Activated CD4-positive, alpha-beta T cell treated with anti-CD3 and anti-CD28 coated beads, Interleukin-2, amount 50 U/mL, for 4 hours (primary cell): ENCODE data around the gene SIL1.

Experiments used
- DNase-seq, 2 experiments: peaks; one replicate each; pipeline ENCODE4 v3.0.0-alpha.2; 2020

SIL1 gene

DNA sequence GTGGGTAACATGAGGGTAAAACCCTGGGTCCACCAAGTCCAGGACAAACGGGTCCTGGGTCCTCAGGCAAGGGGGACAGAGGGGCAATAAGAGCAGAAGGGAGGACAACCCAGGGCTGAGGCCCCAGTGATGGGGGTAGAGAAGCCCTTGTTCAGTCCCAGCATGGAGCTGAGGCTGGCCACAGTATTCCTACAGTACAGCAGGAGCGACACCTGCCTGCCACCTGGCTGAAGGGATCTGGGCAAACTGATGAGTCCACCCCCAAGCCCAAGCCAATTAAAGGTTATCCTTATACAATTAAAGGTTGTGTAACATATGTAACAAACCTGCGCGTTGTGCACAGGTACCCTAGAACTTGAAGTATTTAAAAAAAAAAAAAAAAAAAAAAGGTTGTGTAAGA is 225.3 kb downstream of the SIL1 start:
- no peak for DNase-seq

DNA sequence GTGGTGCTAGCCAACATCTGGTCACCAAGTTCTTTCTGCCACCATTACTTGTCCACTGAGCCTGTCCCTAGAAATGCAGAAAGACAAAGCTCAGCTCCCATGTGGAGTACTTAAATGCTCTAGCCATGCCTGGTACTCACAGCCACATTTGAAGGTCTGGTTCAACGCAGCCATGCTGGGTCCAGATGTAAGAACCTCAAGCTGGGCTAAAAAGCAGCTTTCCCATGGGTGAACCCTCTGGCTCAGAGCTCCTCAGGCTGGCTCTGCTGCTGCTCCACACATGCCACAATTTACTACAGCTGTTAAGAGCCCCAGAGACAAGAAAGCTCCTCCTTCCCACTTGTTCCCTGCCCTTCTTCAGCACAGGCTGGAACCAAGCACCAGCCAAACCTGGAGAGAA is 225.9 kb downstream of the SIL1 start:
- no peak for DNase-seq

DNA sequence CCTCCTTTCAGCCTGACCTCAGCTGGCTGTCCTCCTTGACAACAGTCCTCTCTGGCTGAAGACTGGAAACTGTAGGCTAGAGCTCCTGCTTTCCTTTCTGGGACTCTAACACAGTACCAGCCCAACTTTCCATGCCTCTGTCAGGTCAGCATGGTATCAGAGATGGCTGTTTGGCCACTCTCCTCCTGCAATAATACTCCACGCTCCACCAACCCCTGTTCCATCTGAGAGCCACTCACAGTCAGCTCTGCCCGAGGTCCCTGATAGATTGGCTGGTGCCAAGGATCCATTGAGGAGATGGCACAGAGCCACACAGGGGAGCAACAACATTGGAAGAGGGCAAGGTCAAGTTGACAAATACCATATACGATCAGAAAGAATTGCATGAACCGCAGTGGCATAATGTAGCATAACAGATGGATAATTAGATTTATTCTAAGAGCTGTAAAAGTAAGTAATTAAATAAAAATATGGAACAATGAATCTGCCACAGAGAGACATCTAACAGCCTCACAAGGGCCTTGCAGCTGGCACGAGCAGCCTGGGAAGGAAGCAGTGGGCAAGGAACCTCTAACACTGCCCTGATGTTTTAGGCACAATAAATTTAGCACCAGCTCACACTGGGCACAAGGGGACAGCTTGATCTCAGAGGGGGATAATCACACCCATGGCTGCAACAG is 228.7 kb downstream of the SIL1 start:
- DNase-seq: no peak

DNA sequence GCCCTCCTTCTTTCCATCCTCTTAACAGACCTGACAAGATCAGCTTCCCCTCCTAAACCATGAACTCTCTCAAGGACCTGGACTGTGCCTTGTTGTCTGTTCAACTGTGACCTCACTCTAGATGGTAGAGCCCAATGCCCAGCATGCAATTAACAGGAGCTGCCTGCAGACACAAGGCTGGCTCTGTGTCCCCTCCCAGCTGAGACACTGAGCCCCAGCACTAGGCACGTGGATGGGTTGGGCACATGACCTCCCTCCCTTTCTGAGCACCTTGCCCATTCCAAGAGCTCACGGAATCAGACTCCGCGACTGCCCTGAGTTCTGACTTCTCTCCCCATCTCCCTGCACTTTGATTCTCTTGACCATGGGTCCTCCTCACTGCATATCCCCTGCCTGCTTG is 229.6 kb downstream of the SIL1 start:
- no peak for DNase-seq

DNA sequence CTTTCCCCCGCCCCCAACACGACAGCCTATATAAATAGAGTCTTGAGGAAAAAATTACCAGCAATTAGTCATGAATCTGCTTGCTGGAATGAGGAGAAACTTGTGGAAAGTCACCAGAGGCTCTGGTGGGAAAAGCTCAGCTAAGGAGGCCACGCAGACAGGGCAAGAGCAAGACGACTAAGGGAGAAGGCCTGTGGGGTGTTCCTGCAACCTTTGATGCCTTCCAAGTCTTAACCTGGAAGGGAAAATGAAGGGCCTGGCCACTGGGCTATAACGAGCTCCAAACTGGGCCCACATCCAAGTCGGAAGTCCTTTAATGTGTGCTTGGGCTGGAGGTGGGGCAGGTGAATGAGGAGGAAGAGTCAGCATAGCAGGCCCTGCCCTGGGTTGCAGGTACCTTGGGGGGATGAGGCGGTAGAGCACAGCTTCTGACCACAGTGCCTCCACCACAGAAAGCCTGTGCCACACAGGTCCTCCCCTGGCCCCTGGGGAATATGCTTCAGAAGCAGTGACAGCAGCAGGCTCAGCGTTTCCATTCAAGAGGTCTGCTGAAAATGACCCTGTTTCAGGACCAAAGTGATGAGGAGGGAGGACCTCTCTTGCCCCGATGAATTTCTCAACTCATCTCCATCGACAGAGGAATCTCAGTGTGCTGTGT is 230.2 kb downstream of the SIL1 start:
- no peak for DNase-seq

- no peak for DNase-seq
These were observed 231.8 kb downstream of the SIL1 start for GRCh38 chr5:138966236-138966985.

DNA sequence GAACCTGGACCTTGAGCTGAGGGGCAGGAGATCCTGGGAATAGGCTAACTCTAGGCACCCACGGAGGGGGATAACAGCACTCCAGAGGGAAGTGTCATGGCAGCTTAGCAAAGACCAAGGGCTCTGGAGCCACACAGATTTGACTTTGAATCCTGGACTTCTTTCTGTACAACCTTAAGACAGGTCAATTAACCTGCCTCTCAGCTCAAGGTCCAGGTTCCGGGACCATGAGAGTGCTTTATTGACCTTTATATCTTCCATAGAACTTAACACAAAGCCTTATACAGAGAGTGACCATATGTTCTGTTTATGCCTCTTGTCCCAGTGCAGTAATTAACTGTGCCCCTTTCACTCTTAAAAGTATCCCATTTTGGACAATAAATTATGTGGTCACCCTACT is 232.5 kb downstream of the SIL1 start:
- DNase-seq: no peak

- DNase-seq: no peak
These were observed 233.4 kb downstream of the SIL1 start for GRCh38 chr5:138964647-138965201.

DNA sequence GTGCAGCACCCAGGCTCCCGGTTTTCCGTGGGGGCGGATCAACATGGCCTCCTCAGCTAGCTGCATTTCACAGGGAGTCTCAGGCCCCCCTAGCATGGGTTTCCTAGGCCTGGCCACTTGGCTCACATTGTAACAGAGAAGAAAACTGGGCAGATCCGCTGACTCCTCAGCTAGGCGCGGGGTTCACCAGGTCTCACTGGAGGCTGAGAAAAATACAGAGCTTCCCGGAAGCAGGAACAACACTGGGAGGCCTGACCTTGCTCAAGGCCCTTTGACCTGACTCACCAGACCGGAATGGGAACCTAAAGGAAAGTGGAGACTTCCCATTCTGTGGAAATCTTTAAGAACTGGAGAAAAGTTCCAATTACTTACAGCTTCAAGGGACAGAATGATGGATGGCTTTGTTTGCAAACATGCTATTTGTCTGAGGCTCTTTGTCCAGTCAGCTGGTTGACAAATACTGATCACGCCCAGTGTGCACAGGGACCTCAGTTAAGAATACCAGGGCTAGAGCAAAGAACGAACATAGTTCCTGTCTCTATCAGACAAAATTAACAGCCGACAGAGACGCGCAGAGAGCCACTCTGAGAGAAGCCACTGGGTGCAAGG is 234.3 kb downstream of the SIL1 start:
- no peak for DNase-seq

GRCh38 chr5:138962614-138963370 is 235.4 kb downstream of the SIL1 start:
- DNase-seq: no peak

DNA sequence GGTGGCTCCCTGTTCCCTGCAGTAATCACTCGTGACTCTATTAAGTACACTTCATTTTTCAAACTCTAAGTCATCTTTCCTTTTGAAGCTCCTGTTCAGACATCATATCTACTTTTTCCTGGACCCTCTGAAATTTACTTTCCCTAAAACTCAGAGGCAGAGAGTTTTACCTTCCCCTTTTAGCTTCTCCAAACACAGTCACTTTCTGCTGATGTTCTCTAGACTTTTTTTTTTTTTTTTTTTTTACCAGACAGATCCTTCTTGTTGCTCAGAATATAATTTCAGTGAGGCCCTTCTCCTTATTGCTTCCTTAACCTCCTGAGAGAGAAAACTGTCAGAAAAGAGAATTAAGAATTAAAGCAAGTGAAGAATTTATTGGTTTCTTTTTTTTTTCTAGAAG is 236.4 kb downstream of the SIL1 start:
- no peak for DNase-seq

GRCh38 chr5:138961221-138961620 is 236.9 kb downstream of the SIL1 start:
- DNase-seq: no peak

GRCh38 chr5:138960145-138960692 is 237.9 kb downstream of the SIL1 start:
- no peak for DNase-seq

- no peak for DNase-seq
These were observed 241.4 kb downstream of the SIL1 start for GRCh38 chr5:138956801-138957200.

DNA sequence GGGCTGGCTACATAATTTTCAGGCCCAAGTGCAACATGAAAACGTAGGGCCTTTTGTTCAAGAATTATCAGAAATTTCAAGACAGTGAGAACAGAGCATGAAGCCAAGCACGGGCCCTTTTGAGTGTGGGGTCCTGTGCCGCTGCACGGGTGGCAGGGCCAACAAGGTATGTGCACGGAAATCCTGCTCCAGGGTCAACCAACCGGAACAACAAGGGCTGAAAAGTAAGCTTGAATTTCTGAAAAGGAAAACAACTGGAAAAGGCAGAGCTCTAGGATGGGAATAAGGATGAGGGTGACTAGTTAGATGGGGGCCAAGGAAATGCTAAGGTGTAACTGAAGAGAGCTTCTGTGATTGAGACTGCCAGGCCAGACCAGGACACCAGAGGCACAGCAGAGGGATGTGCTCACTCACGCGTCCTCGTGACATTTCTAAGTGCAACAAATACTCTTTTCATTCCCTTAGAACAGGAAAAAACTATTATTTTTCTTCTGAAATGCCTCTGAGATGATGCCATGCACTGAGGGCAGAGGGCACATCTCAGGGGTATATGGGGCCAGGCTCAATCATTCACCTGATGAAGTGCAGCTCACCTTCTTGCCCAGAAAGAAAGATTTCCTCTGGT is 242.4 kb downstream of the SIL1 start:
- no peak for DNase-seq

DNA sequence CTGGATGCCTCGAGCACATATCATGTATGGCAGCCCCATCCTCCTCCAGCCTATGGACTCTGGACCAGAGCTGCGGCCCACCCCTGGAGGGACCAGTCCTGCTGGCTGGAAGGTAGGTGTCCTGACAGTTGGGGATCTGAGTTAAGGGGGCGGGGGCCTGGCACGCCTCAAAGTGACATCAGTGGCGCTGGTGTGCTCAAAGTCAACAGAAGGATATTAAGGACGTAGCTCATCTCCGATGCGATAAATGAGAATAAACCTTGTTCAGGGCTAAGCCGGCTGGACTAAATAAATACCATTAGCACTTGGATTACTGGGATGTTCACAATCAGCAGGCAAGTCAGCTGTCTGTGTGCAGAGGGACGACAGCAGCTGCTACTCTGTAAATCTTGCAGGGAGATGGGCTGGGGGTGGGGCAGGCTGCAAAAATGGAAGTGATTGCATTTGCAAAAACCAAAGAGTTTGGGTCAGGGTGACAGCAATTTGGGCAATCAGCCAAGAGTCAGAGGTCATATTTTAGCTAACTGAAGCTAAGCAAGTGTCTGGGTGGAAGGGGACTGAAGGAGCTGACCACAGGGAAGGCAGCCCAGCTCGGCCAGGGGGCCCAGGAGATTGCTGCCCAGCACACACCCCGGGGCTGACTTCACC is 243.0 kb downstream of the SIL1 start:
- DNase-seq: no peak

- no peak for DNase-seq
These were observed 243.7 kb downstream of the SIL1 start for GRCh38 chr5:138954257-138955012.

GRCh38 chr5:138953387-138954256 is 244.5 kb downstream of the SIL1 start:
- DNase-seq: no peak

DNA sequence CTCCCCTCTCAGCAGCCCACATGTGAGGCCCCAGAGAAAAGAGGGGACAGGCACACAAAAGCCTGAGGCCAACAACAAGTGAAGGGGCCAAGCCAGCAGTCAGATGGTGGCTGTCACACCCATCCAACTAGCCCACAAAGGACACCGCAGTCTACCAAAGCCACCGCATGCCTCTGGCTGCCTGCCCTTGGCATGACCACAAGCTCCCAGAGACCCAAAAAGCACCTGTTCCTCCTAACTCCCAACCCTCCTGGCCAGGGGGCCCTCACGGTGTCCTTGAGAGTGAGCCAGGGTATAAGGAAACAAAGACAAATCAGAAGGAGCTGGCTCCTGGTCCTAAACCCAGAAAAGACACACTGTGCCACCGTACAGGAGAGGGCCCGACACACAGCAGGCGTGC is 245.2 kb downstream of the SIL1 start:
- DNase-seq: no peak
